ENCODE results near the gene HAGH. TPM values are rescaled to one million over a fixed set of nuclear protein-coding genes. Genes with fewer than 3 reads are reported as not detected.

Gene HAGH
- total and polyA plus RNA-seq, 8 donors: 26.6 to 63.7 (median 37.4) TPM

DNA sequence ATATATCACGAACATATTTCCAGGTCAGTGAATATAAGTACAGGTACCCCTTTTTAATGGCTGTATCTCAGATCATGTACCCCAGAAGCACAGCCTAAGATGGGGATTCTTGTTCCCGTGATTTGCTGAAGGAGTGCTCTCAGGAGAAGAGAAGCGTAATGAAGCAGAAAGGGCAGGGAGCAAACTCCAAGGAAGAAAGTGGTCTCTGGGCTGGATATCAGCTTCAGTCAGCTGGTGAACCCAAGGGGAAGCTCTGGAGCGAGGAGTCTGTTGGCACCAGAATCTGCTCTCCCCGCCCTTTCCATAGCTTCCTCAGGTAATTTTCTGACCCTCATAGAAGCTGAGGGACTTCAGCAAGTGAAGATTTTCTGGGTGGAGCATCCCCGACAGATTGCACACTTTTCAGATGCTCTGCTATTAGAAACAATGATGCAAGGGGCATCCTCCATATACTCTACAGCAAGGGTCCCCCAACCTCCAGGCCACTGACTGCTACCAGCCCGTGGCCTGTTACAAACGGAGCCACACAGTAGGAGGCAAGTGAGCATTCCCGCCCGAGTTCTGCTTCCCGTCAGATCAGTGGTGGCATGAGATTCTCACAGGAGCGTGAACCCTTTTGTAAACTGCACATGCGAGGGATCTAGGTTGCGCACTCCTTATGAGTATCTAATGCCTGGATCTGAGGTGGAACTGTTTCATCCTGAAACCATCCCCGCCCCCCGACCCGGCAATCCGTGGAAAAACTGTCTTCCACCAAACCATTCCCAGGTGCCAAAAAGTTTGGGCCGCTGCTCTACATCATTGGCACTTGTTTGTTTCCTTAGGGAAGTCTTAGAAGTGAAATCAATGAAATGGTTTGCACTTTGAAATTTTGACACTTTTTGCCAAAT lies 4.8 kb upstream of the HAGH start:
- TF ChIP-seq, protein P1, sequence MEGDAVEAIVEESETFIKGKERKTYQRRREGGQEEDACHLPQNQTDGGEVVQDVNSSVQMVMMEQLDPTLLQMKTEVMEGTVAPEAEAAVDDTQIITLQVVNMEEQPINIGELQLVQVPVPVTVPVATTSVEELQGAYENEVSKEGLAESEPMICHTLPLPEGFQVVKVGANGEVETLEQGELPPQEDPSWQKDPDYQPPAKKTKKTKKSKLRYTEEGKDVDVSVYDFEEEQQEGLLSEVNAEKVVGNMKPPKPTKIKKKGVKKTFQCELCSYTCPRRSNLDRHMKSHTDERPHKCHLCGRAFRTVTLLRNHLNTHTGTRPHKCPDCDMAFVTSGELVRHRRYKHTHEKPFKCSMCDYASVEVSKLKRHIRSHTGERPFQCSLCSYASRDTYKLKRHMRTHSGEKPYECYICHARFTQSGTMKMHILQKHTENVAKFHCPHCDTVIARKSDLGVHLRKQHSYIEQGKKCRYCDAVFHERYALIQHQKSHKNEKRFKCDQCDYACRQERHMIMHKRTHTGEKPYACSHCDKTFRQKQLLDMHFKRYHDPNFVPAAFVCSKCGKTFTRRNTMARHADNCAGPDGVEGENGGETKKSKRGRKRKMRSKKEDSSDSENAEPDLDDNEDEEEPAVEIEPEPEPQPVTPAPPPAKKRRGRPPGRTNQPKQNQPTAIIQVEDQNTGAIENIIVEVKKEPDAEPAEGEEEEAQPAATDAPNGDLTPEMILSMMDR (IDR thresholded peaks at IDR 0.05): no peak
- no peaks in the 10 kb centered on the region for H3K36me3 ChIP-seq
- no peaks in the 10 kb centered on the region for H3K9me3 ChIP-seq
- no peak overlapping the region for H3K27ac ChIP-seq
- ATAC-seq (no peak), DNase-seq (no peak), FAIRE-seq (no peak)
- H3K4me1 ChIP-seq: peaks cover 15 to 24% (median 19%) of the 10 kb centered on the region in 3 donors
- WGBS, 2 donors: 75 to 91% methylated on average over 19 of the region's 19 CpGs
- H3K27me3 ChIP-seq: no peaks in the 10 kb centered on the region
- intact Hi-C loops (cut with DNase I): no loop called here
- H3K4me3 ChIP-seq: no peak overlapping the region

DNA sequence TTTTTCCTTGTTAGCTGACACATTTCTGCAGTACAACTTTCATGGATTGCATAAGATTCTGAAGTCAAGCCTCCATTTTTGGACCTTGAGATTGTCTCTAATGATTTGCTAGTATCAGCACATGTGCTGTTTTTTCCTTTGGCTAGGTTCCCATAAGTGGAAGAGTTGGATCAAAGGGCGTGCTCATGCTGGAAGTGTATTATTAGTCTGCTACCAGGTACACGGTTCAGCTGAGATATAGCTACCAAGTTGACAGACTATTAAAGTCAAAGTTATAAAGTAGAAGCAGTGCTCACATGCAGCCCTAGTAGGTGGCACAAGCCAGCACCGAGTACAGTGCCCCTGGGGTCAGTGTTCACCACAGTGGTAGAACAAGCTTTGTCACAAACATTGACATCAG lies 3.6 kb upstream of the HAGH start:
- Histone ChIP-seq H3K4me3 (no peak overlapping the region), H3K36me3 (no peaks in the 10 kb centered on the region), H3K9me3 (no peaks in the 10 kb centered on the region), H3K27me3 (no peaks in the 10 kb centered on the region), H3K27ac (peak overlapping the region; percentile 3 to 63 (median 36)), H3K4me1 (peaks cover 19 to 24% (median 24%) of the 10 kb centered on the region in 3 donors)
- WGBS, 2 donors: 15 to 20% methylated on average over 3 of the region's 3 CpGs
- DNase-seq (peak in 1 of 6 donors; percentile 51), ATAC-seq (peak; percentile 8 to 25 (median 17)), FAIRE-seq (no peak)
- intact Hi-C loops (cut with DNase I): no loop called here
- TF ChIP-seq, protein P1 (IDR thresholded peaks at IDR 0.05): no peak

DNA sequence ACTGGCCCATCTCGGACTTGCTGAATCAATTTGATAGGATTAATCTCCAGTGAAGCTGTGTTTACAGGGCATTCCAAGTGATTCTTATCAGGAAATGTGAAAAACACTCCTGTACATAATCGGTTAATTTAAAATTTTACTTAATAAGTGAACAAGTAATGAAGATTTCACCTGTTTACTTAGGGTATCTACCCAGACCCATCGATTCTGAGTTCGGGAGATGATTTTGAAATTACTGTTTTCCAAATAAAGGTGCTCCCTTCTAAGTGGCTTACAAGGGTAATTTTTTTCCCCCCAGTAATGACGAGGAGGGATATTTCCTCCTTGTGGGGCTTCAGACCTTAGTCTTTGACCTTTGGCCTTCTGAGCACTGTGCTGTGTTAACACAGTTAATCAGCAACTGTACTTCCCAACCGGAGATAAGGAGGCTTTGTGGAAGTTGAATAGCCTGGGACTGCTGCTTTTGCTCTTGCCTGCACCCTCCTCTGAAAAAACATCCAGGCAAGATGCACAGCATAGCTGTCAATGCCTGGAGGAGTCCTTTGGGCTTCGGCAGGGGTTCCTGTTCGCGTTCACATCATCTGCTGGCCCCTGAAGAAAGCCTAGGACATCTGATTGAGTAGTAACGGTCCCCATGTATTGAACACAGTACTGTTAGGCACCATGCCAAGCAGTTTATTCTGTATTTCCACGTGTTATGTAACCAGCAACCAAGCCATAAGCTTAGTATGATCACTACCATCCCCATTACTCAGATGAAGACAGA lies 2.2 kb upstream of the HAGH start:
- Histone ChIP-seq H3K4me1 (peaks cover 21 to 30% (median 24%) of the 10 kb centered on the region in 3 donors), H3K36me3 (no peaks in the 10 kb centered on the region), H3K4me3 (peak overlapping the region in 3 of 4 donors; percentile 92 to 96 (median 94)), H3K9me3 (no peaks in the 10 kb centered on the region), H3K27me3 (no peaks in the 10 kb centered on the region), H3K27ac (peak overlapping the region in 2 of 4 donors; percentile 51 to 63)
- no peak for ATAC-seq
- TF ChIP-seq, protein P1 (IDR thresholded peaks at IDR 0.05): no peak
- no peak for FAIRE-seq
- 14 to 20% methylated on average over 11 of the region's 11 CpGs for WGBS, 2 donors
- intact Hi-C loops (cut with DNase I): no loop called here
- no peak for DNase-seq

DNA sequence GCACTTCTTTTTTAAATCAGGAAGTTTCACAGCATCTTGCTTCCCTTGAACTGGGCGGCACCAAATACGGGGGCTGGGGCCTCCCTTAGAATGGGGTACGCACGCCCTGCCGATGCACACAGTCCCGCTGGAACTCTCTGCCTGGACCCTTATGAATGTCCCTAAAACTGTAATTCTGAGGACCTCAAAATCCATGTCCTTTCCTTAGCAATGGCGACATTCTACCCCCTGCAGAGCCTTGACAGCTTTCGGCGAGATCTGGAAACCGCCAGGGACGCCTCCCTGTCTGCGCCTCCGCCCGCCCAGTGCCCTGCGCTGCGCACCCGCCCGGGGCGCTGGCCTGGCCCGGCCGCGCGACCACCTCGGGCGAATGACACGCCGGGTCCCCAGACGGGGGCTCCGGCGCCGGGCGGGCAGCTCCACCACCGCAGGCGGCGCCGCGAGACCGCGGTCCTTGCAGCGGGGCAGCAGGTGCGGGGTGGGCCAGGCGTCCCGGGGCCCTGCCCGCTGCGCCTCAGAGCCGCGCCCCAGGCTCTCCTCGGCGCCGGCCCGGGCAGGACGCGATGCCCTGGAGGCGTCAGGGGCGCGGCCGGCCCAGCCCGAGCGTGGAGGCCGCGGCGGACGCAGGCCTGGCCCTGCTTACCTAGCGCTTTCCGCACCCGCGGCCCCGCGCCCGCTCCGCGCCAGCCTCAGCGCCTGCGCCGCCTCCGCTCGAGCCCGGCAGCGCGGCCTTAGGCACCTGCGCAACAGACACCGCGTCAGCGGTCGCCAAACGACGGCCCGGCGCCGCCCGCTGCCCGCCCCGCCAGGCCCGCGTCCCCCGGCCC lies 548 bp downstream of the HAGH start:
- H3K27ac ChIP-seq: peak overlapping the region; percentile 42 to 90 (median 78)
- no peaks in the 10 kb centered on the region for H3K27me3 ChIP-seq
- peaks cover 21 to 30% (median 24%) of the 10 kb centered on the region in 3 donors for H3K4me1 ChIP-seq
- no peak for FAIRE-seq
- WGBS, 2 donors: 1% methylated on average over 71 to 96 of the region's 96 CpGs
- H3K4me3 ChIP-seq: peak overlapping the region; percentile 40 to 96 (median 93)
- TF ChIP-seq, protein P1 (IDR thresholded peaks at IDR 0.05): no peak
- peak; percentile 17 to 39 (median 28) for ATAC-seq
- H3K9me3 ChIP-seq: no peaks in the 10 kb centered on the region
- peak; percentile 50 to 86 (median 70) for DNase-seq
- intact Hi-C loops (cut with DNase I): no loop called here
- H3K36me3 ChIP-seq: peaks cover 0 to 18% (median 9%) of the 10 kb centered on the region in 3 donors

All from pancreas (tissue), 10 donors.